Measurements from ENCODE around the gene RABIF. TPM values are rescaled to one million over a fixed set of nuclear protein-coding genes. Genes with fewer than 3 reads are reported as not detected.

RABIF gene
- total and polyA plus RNA-seq, 2 donors from 2014 or later: 8.7 to 9.4 TPM

DNA sequence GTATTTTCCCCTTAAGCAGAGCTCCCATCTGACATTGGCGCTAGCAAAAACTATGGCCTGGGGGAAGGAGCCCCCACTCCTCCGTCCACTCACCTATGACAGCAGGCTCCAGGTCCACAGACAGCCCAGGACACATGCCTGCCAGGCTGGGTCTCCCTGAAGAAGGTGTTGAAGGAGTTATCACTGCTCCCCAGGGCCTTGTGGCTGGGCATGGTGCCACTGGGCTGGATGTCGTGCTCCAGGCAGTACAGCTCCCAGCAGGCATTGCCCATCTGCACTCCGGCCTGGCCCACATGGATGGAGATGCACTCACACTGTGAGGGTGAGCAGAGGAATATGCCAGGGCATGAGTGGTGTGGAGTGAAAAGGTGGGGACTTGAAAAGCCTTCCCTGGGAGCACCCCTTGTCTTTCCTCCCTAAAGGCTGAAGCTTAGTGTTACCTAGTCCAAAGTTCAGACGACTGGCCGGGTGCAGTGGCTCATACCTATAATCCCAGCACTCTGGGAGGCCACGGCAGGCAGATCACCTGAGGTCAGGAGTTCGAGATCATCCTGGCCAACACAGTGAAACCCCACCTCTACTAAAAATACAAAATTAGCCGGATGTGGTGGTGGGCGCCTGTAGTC lies 30.0 kb downstream of the RABIF start:
- H3K27ac ChIP-seq (ENCODE audit: low read depth in 2 of 2, low read length in 2 of 2): peak overlapping the region; percentile 33 to 74
- H3K27me3 ChIP-seq (ENCODE audit: control insufficient read depth, insufficient read depth, low read length): no peaks in the 10 kb centered on the region
- peaks cover 0 to 26% (median 11%) of the 10 kb centered on the region in 3 donors for H3K4me1 ChIP-seq (ENCODE audit: control insufficient read depth in 2 of 3, insufficient read depth in 2 of 3, low read depth in 1 of 3, low read length in 3 of 3)
- FAIRE-seq: no peak
- DNase-seq: peak in 1 of 5 donors; percentile 80
- H3K9me3 ChIP-seq (ENCODE audit: control insufficient read depth in 2 of 3, insufficient read depth in 1 of 3, low read length in 3 of 3): no peaks in the 10 kb centered on the region
- H3K4me3 ChIP-seq (ENCODE audit: low read length in 3 of 3): no peak overlapping the region
- no peak overlapping the region for H3K9ac ChIP-seq (ENCODE audit: low read length in 3 of 3)
- intact Hi-C loops (cut with DNase I): no loop called here
- peaks cover 0 to 4% (median 0%) of the 10 kb centered on the region in 3 donors for H3K36me3 ChIP-seq (ENCODE audit: control insufficient read depth in 2 of 3, insufficient read depth in 3 of 3, low read length in 3 of 3)
- TF ChIP-seq, protein P1, sequence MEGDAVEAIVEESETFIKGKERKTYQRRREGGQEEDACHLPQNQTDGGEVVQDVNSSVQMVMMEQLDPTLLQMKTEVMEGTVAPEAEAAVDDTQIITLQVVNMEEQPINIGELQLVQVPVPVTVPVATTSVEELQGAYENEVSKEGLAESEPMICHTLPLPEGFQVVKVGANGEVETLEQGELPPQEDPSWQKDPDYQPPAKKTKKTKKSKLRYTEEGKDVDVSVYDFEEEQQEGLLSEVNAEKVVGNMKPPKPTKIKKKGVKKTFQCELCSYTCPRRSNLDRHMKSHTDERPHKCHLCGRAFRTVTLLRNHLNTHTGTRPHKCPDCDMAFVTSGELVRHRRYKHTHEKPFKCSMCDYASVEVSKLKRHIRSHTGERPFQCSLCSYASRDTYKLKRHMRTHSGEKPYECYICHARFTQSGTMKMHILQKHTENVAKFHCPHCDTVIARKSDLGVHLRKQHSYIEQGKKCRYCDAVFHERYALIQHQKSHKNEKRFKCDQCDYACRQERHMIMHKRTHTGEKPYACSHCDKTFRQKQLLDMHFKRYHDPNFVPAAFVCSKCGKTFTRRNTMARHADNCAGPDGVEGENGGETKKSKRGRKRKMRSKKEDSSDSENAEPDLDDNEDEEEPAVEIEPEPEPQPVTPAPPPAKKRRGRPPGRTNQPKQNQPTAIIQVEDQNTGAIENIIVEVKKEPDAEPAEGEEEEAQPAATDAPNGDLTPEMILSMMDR (IDR thresholded peaks at IDR 0.05; ENCODE audit: borderline replicate concordance, extremely low read depth, insufficient read depth): no peak

DNA sequence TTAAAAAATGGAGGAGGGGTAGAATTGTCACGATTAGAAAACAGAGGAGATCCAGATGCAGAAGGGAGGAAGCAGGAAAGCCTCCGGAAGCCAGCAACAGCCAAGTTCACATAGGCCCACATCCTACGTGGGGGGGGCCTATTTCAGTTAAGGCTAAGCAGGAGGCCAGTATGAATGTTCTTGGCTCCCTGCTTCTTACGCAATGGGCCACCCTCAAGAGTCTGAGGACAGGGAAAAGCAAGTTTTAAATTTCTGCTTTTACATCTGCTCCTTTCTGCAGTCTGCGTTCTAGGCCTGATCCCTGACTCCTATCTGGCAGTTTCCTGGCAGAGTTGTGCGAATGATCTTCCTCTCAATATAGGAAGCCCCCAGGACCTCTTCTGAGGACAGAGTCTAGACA lies 30.6 kb downstream of the RABIF start:
- DNase-seq (peak in 1 of 5 donors; percentile 82), FAIRE-seq (no peak)
- TF ChIP-seq, protein P1 (IDR thresholded peaks at IDR 0.05; ENCODE audit: borderline replicate concordance, extremely low read depth, insufficient read depth): no peak
- intact Hi-C loops (cut with DNase I): no loop called here
- Histone ChIP-seq H3K9ac (ENCODE audit: low read length in 3 of 3) (no peak overlapping the region), H3K36me3 (ENCODE audit: control insufficient read depth in 2 of 3, insufficient read depth in 3 of 3, low read length in 3 of 3) (peaks cover 0 to 4% (median 0%) of the 10 kb centered on the region in 3 donors), H3K27me3 (ENCODE audit: control insufficient read depth, insufficient read depth, low read length) (no peaks in the 10 kb centered on the region), H3K9me3 (ENCODE audit: control insufficient read depth in 2 of 3, insufficient read depth in 1 of 3, low read length in 3 of 3) (no peaks in the 10 kb centered on the region), H3K27ac (ENCODE audit: low read depth in 2 of 2, low read length in 2 of 2) (peak overlapping the region; percentile 33 to 74), H3K4me1 (ENCODE audit: control insufficient read depth in 2 of 3, insufficient read depth in 2 of 3, low read depth in 1 of 3, low read length in 3 of 3) (peaks cover 0 to 21% (median 11%) of the 10 kb centered on the region in 3 donors), H3K4me3 (ENCODE audit: low read length in 3 of 3) (no peak overlapping the region)

DNA sequence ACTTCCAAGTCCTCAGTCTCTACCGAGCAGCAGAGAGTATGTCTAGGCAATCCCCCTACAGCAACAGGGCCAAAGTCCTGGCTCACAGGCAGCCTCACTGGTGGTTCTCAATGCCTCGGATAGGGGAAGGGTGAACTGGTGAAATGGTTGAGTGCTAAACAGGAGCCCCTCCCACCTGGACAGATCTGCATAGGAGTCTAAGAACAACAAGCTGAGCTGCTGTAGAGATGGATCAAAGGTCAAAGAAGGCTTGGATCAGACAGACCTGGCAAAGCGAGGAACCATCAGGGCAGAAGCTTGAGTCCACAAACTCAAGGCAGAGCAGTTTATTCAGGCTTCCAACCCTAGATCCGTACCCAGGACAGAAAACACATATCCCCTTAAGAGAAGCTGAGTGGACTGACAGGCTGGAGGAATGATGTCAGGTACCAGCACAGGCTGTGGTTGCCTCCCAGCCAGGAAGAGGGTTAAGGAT lies 31.8 kb downstream of the RABIF start:
- no peak for FAIRE-seq

More for the DNA sequence above, 31.8 kb downstream of the RABIF start:
- Histone ChIP-seq H3K27ac (ENCODE audit: low read depth in 2 of 2, low read length in 2 of 2) (peak overlapping the region in 1 of 2 donors; percentile 32), H3K9ac (ENCODE audit: low read length in 3 of 3) (no peak overlapping the region), H3K9me3 (ENCODE audit: control insufficient read depth in 2 of 3, insufficient read depth in 1 of 3, low read length in 3 of 3) (no peaks in the 10 kb centered on the region), H3K27me3 (ENCODE audit: control insufficient read depth, insufficient read depth, low read length) (no peaks in the 10 kb centered on the region), H3K36me3 (ENCODE audit: control insufficient read depth in 2 of 3, insufficient read depth in 3 of 3, low read length in 3 of 3) (peaks cover 0 to 4% (median 0%) of the 10 kb centered on the region in 3 donors), H3K4me1 (ENCODE audit: control insufficient read depth in 2 of 3, insufficient read depth in 2 of 3, low read depth in 1 of 3, low read length in 3 of 3) (peaks cover 0 to 21% (median 11%) of the 10 kb centered on the region in 3 donors), H3K4me3 (ENCODE audit: low read length in 3 of 3) (no peak overlapping the region)
- DNase-seq: peak in 2 of 5 donors; percentile 24 to 54
- intact Hi-C loops (cut with DNase I): no loop called here
- TF ChIP-seq, protein P1 (IDR thresholded peaks at IDR 0.05; ENCODE audit: borderline replicate concordance, extremely low read depth, insufficient read depth): no peak
